Measurements from ENCODE around the gene BRPF3. TPM values are rescaled to one million over a fixed set of nuclear protein-coding genes. Genes with fewer than 3 reads are reported as not detected.

BRPF3 gene
- total RNA-seq, 1 donor from 2014 or later: 36.2 TPM

DNA sequence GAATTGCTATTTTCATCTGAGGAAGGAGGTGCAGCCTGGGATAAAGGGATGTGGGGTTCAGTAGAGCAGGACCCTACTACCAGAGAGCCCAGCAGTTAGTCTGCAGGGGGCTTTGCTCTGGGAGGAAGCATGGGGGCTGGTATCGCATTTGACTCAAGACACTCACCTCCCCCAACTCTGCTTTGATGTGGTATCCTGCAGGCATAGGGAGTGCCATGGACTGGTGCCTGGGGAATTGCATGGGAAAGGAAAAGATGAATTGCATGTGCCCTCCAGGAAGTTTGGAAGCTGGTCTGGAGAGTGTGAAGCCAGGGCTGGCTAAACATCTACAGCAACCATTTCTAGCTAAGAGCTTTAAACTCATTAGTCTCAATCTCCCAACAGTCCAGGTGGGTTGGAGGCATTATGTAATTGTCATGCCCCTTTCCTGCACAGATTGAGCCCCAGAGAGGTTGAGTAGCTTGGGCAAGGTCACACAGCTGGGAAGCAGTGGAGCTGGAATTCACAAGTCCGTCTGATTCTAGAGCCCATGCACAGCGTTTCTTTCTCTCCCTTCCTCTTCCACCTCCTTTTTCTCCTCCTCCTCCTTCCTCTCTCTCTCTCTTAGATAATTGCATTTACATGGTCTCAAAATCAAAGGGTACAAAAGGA lies 47.1 kb downstream of the BRPF3 start:
- H3K9me3 Mint-ChIP-seq (ENCODE audit: unreplicated experiment): no peaks in the 10 kb centered on the region
- DNase-seq (ENCODE audit: extremely low spot score, unreplicated experiment): no peak
- TF ChIP-seq, protein P1, sequence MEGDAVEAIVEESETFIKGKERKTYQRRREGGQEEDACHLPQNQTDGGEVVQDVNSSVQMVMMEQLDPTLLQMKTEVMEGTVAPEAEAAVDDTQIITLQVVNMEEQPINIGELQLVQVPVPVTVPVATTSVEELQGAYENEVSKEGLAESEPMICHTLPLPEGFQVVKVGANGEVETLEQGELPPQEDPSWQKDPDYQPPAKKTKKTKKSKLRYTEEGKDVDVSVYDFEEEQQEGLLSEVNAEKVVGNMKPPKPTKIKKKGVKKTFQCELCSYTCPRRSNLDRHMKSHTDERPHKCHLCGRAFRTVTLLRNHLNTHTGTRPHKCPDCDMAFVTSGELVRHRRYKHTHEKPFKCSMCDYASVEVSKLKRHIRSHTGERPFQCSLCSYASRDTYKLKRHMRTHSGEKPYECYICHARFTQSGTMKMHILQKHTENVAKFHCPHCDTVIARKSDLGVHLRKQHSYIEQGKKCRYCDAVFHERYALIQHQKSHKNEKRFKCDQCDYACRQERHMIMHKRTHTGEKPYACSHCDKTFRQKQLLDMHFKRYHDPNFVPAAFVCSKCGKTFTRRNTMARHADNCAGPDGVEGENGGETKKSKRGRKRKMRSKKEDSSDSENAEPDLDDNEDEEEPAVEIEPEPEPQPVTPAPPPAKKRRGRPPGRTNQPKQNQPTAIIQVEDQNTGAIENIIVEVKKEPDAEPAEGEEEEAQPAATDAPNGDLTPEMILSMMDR (IDR thresholded peaks at IDR 0.05): no peak
- H3K4me1 Mint-ChIP-seq (ENCODE audit: unreplicated experiment): no peaks in the 10 kb centered on the region
- H3K27me3 Mint-ChIP-seq (ENCODE audit: unreplicated experiment): peaks cover 3% of the 10 kb centered on the region
- no peak overlapping the region for H3K4me3 Mint-ChIP-seq (ENCODE audit: unreplicated experiment)
- no peaks in the 10 kb centered on the region for H3K36me3 Mint-ChIP-seq (ENCODE audit: unreplicated experiment)
- no peak overlapping the region for H3K27ac Mint-ChIP-seq (ENCODE audit: unreplicated experiment)

DNA sequence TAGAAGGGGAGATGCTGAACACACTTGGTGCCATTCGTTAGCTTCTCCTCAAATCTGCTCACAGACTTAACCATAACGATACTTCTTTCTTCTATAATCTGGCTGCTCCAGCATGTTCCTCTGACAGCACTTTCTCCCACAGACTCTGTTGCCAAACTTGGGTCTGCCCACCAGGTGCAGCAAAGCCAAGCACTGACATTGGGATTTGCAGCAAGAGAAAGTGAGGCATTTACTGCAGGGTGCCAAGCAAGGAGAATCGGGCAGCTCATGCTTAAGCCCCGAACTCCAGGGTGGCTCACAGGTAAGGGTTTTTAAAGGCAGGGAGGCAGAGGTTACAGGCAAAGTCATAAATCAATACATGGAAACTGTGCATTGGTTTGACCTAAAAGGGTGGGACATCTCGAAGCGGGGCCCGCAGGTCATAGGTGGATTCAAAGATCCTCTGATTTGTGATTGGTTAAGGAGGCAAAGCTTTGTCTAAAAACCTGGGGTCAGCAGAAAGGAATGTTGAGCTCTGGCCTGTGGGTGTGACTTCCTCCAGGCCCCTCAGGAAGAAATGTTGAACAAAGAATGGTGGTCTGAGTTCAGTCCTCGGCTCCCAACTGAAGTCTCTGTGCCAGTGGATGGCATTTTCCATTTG lies 48.2 kb downstream of the BRPF3 start:
- Mint-ChIP-seq H3K27me3 (ENCODE audit: unreplicated experiment) (peaks cover 3% of the 10 kb centered on the region), H3K36me3 (ENCODE audit: unreplicated experiment) (no peaks in the 10 kb centered on the region), H3K9me3 (ENCODE audit: unreplicated experiment) (no peaks in the 10 kb centered on the region), H3K4me1 (ENCODE audit: unreplicated experiment) (peaks cover 6% of the 10 kb centered on the region), H3K4me3 (ENCODE audit: unreplicated experiment) (no peak overlapping the region), H3K27ac (ENCODE audit: unreplicated experiment) (no peak overlapping the region)
- no peak for DNase-seq (ENCODE audit: extremely low spot score, unreplicated experiment)
- TF ChIP-seq, protein P1 (IDR thresholded peaks at IDR 0.05): no peak

DNA sequence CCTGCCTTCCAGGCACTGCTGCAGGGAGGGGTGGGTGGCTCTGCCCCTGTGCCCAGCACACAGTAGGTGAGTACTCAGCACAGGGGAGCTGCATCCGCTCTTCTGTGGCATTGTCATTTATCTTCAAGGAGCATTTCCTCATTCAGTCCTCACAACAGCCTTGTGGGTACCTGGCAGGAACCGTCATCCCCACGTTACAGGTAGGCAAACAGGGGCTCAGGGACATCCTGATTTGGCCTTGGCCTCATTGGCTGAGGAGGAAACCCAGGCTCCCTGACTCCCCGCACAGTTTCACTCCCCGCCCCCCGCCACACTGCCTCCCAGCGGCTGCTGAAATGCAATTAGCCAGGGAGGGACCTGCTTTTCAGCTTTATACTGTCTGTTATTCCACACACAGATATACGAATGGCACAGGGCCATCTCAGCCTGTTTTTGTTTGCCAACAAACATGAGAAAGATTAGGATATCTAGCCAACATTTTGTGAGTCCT lies 49.1 kb downstream of the BRPF3 start:
- H3K36me3 Mint-ChIP-seq (ENCODE audit: unreplicated experiment): no peaks in the 10 kb centered on the region
- DNase-seq (ENCODE audit: extremely low spot score, unreplicated experiment): no peak
- no peaks in the 10 kb centered on the region for H3K9me3 Mint-ChIP-seq (ENCODE audit: unreplicated experiment)
- no peak overlapping the region for H3K4me3 Mint-ChIP-seq (ENCODE audit: unreplicated experiment)
- peaks cover 3% of the 10 kb centered on the region for H3K27me3 Mint-ChIP-seq (ENCODE audit: unreplicated experiment)
- TF ChIP-seq, protein P1 (IDR thresholded peaks at IDR 0.05): no peak
- peaks cover 6% of the 10 kb centered on the region for H3K4me1 Mint-ChIP-seq (ENCODE audit: unreplicated experiment)
- H3K27ac Mint-ChIP-seq (ENCODE audit: unreplicated experiment): no peak overlapping the region

DNA sequence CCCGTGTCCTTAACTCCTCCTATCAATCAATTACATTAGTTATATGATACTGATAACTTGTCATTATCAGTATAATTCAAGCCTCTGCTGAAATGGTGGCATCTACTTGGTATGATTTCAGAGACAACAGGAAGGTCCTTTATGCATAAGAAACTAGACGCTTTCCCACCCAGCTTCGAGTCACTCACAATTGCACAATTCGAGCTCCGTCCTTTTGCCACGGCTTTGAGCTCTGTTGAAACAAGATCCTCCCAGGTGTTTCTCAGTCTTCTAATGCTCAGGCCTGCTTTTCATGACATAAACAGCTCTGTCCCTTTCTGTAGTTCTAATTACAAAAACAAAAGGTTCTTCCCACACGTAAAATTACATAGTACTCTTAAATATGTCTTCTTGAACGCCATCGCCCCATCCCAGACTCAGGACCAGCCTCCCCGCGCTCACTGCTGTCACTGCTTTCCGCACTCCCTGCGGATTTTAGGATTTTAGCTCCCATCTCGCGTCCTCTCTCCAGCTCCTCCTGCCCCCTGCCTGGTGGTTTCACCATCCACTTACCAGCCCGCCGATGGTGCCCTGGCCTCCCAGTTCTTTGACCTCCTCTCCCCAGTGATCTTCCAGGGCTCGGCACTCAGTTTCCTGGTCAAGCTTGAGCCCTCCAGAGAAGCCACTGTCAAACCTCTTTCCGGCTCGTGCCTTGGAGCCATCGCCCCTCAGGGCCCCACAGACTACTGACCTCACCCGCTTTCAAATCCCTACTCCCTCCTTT lies 50.1 kb downstream of the BRPF3 start:
- no peaks in the 10 kb centered on the region for H3K36me3 Mint-ChIP-seq (ENCODE audit: unreplicated experiment)
- H3K9me3 Mint-ChIP-seq (ENCODE audit: unreplicated experiment): no peaks in the 10 kb centered on the region
- H3K27me3 Mint-ChIP-seq (ENCODE audit: unreplicated experiment): peaks cover 3% of the 10 kb centered on the region
- no peak overlapping the region for H3K27ac Mint-ChIP-seq (ENCODE audit: unreplicated experiment)
- peaks cover 6% of the 10 kb centered on the region for H3K4me1 Mint-ChIP-seq (ENCODE audit: unreplicated experiment)
- no peak overlapping the region for H3K4me3 Mint-ChIP-seq (ENCODE audit: unreplicated experiment)
- TF ChIP-seq, protein P1 (IDR thresholded peaks at IDR 0.05): no peak
- no peak for DNase-seq (ENCODE audit: extremely low spot score, unreplicated experiment)

DNA sequence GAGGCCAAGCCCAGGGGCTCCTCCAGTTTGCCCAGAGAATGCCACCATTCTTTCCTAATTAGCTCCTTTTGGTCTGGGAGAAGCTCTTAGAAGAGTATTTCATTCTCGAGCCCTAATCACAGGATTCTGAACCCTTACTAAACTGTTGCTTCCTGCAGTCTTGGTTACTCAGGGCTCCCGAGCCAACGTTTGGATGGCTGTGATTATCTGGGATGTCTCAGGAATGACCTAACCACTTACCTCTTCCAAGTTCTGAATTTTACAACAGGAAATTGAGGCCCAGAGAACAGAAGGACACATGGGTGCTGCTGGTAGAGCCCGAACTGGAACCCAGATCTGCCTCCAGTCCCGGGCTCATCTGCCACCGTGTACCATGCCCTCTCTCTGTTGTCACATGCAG lies 51.1 kb downstream of the BRPF3 start:
- no peak overlapping the region for H3K4me3 Mint-ChIP-seq (ENCODE audit: unreplicated experiment)
- H3K9me3 Mint-ChIP-seq (ENCODE audit: unreplicated experiment): no peaks in the 10 kb centered on the region
- no peaks in the 10 kb centered on the region for H3K36me3 Mint-ChIP-seq (ENCODE audit: unreplicated experiment)
- DNase-seq (ENCODE audit: extremely low spot score, unreplicated experiment): no peak
- no peak overlapping the region for H3K27ac Mint-ChIP-seq (ENCODE audit: unreplicated experiment)
- TF ChIP-seq, protein P1 (IDR thresholded peaks at IDR 0.05): no peak
- peaks cover 6% of the 10 kb centered on the region for H3K4me1 Mint-ChIP-seq (ENCODE audit: unreplicated experiment)
- no peaks in the 10 kb centered on the region for H3K27me3 Mint-ChIP-seq (ENCODE audit: unreplicated experiment)

All from osteocyte (in vitro differentiated cells).